ENCODE measurements around the gene GNG7. TPM values are rescaled to one million over a fixed set of nuclear protein-coding genes. Genes with fewer than 3 reads are reported as not detected.

Gene GNG7
- total RNA-seq, 2 experiments from 2014 or later, result 0.25 to 0.40 TPM

DNA sequence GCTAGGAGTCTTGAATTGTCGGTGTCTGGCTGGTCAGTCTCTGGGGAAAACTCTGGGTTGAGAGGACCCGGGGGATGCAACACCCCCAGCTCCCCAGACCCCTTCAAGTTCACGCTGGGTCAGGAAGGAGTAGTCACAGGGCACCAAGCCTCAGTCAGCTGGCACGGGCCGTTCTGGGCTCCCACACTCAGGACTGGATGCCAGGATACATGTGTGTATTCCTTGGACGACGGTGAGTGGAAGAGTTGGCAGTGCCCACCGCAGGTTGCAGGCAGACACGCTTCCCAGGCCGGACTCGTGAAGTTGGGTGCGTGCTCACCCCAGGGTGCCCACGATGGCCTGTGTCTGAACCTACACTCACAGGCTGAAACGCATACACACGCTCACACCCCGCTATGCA, 221.0 kb downstream of the GNG7 start:
- peaks cover 15% of the 10 kb centered on the region for H3K4me1 Mint-ChIP-seq
- no peak overlapping the region for H3K4me3 Mint-ChIP-seq
- ChIA-PET POLR2A (interaction anchor here (1.1 to 7.1 kb wide), 2 partner anchors 13 to 137 kb away, joined by 3 to 220 read pairs; no protein-coding TSS in a partner anchor), CTCF (no interaction called here)
- H3K27me3 Mint-ChIP-seq, result peaks cover 10% of the 10 kb centered on the region
- no peak overlapping the region for H3K27ac Mint-ChIP-seq
- peaks cover 23% of the 10 kb centered on the region for H3K36me3 Mint-ChIP-seq (ENCODE audit: low read depth)
- no peak for DNase-seq
- H3K9me3 Mint-ChIP-seq, result peaks cover 7% of the 10 kb centered on the region

GRCh38 chr19:2479556-2480194, 222.8 kb downstream of the GNG7 start:
- CTCF ChIA-PET, result interaction anchor here (1.8 to 1.9 kb wide), 2 partner anchors 64 to 131 kb away, joined by 5 to 9 read pairs; no protein-coding TSS in a partner anchor
- peak overlapping the region; percentile 31 for H3K27ac Mint-ChIP-seq
- no peak for DNase-seq
- peaks cover 20% of the 10 kb centered on the region for H3K4me1 Mint-ChIP-seq
- H3K4me3 Mint-ChIP-seq, result peak overlapping the region; percentile 89
- H3K9me3 Mint-ChIP-seq, result peaks cover 7% of the 10 kb centered on the region
- peaks cover 27% of the 10 kb centered on the region for H3K36me3 Mint-ChIP-seq (ENCODE audit: low read depth)
- POLR2A ChIA-PET, result interaction anchor here (0.6 to 7.1 kb wide), 6 partner anchors 25 to 139 kb away, joined by 3 to 220 read pairs (median 4); partner anchors contain the start of gene TIMM13
- peaks cover 2% of the 10 kb centered on the region for H3K27me3 Mint-ChIP-seq

DNA sequence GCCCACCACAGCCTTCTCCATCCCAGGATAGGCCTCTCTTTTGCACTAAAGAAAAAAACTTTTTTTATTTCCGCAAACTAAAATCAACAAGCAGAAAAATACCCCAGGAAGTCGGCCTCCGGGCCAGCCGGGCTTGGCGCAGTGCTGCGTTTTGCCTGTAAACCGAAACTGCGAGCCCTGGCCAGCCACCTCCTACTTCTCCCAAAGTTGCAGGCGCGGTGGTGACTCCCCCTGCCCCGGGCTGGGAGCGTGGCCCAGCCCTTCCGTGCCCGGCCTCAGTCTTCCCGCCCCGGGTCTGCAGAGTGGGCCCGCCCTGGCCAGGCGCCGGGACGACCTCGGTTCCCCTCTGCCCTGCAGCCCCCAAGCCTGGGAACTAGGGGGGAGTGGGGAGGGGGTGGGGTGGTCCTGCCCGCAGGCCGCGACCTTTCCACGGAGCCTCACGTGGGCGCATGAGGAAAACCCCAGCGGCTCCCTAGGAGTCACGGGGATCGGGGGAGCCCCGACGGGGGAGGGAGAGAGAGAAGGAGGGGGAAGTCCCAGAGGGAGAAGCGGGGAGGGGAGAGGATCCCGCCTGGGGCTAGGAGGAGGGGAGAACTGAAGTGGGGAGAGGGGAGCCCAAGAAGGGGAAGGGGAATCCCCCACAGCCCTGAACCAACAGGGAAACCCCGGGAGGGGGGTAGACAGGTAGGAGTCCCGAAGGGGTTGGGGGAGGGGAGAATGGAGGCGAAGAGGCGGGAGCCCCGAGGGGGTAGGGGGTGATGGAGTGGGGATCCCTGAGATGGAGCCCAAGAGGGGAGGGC, 223.5 kb downstream of the GNG7 start:
- POLR2A ChIA-PET, result interaction anchor here (0.9 to 7.1 kb wide), 20 partner anchors 10 to 422 kb away, joined by 3 to 220 read pairs (median 55); partner anchors contain the start of genes AP3D1 and LMNB2
- peaks cover 4% of the 10 kb centered on the region for H3K9me3 Mint-ChIP-seq
- CTCF ChIA-PET, result interaction anchor here (1.8 to 4.2 kb wide), 4 partner anchors 65 to 142 kb away, joined by 5 to 130 read pairs (median 20); no protein-coding TSS in a partner anchor
- H3K27ac Mint-ChIP-seq, result peak overlapping the region; percentile 83
- H3K27me3 Mint-ChIP-seq, result no peaks in the 10 kb centered on the region
- peak; percentile 77 for DNase-seq
- H3K4me3 Mint-ChIP-seq, result peak overlapping the region; percentile 89
- peaks cover 27% of the 10 kb centered on the region for H3K36me3 Mint-ChIP-seq (ENCODE audit: low read depth)
- peaks cover 22% of the 10 kb centered on the region for H3K4me1 Mint-ChIP-seq

- no peaks in the 10 kb centered on the region for H3K27me3 Mint-ChIP-seq
- peak; percentile 71 for DNase-seq
- H3K4me1 Mint-ChIP-seq, result peaks cover 22% of the 10 kb centered on the region
- ChIA-PET POLR2A (interaction anchor here (0.7 to 7.1 kb wide), 23 partner anchors 10 to 423 kb away, joined by 3 to 220 read pairs (median 23); partner anchors contain the start of genes AP3D1 and LMNB2), CTCF (interaction anchor here (0.8 to 4.2 kb wide), 7 partner anchors 64 to 143 kb away, joined by 3 to 130 read pairs (median 15); no protein-coding TSS in a partner anchor)
- peaks cover 4% of the 10 kb centered on the region for H3K9me3 Mint-ChIP-seq
- H3K4me3 Mint-ChIP-seq, result peak overlapping the region; percentile 89
- H3K27ac Mint-ChIP-seq, result peak overlapping the region; percentile 83
- H3K36me3 Mint-ChIP-seq (ENCODE audit: low read depth), result peaks cover 27% of the 10 kb centered on the region
Observed at GRCh38 chr19:2478278-2478755, 224.2 kb downstream of the GNG7 start.

- ChIA-PET CTCF (interaction anchor here (0.8 to 4.2 kb wide), 6 partner anchors 65 to 143 kb away, joined by 3 to 130 read pairs (median 20); no protein-coding TSS in a partner anchor), POLR2A (interaction anchor here (0.7 to 7.1 kb wide), 31 partner anchors 7 to 424 kb away, joined by 3 to 220 read pairs (median 15); partner anchors contain the start of genes AP3D1, LMNB2 and TIMM13)
- Mint-ChIP-seq H3K27ac (peak overlapping the region; percentile 83), H3K4me1 (peaks cover 22% of the 10 kb centered on the region), H3K9me3 (no peaks in the 10 kb centered on the region), H3K36me3 (ENCODE audit: low read depth) (peaks cover 27% of the 10 kb centered on the region), H3K27me3 (peaks cover 2% of the 10 kb centered on the region), H3K4me3 (peak overlapping the region; percentile 89)
- peak; percentile 48 for DNase-seq
Observed at GRCh38 chr19:2477732-2478191, 224.7 kb downstream of the GNG7 start.

- CTCF ChIA-PET, result interaction anchor here (0.8 to 4.2 kb wide), 14 partner anchors 15 to 160 kb away, joined by 3 to 130 read pairs (median 10); no protein-coding TSS in a partner anchor
- H3K4me3 Mint-ChIP-seq, result peak overlapping the region; percentile 89
- peak; percentile 53 for DNase-seq
- peaks cover 22% of the 10 kb centered on the region for H3K4me1 Mint-ChIP-seq
- H3K36me3 Mint-ChIP-seq (ENCODE audit: low read depth), result peaks cover 27% of the 10 kb centered on the region
- peak overlapping the region; percentile 83 for H3K27ac Mint-ChIP-seq
- no peaks in the 10 kb centered on the region for H3K9me3 Mint-ChIP-seq
- POLR2A ChIA-PET, result interaction anchor here (0.7 to 7.1 kb wide), 45 partner anchors 8 to 308 kb away, joined by 3 to 220 read pairs (median 9); partner anchors contain the start of genes LMNB2, LSM7, PLEKHJ1 and SPPL2B
- H3K27me3 Mint-ChIP-seq, result peaks cover 3% of the 10 kb centered on the region
Observed at GRCh38 chr19:2477141-2477710, 225.3 kb downstream of the GNG7 start.

DNA sequence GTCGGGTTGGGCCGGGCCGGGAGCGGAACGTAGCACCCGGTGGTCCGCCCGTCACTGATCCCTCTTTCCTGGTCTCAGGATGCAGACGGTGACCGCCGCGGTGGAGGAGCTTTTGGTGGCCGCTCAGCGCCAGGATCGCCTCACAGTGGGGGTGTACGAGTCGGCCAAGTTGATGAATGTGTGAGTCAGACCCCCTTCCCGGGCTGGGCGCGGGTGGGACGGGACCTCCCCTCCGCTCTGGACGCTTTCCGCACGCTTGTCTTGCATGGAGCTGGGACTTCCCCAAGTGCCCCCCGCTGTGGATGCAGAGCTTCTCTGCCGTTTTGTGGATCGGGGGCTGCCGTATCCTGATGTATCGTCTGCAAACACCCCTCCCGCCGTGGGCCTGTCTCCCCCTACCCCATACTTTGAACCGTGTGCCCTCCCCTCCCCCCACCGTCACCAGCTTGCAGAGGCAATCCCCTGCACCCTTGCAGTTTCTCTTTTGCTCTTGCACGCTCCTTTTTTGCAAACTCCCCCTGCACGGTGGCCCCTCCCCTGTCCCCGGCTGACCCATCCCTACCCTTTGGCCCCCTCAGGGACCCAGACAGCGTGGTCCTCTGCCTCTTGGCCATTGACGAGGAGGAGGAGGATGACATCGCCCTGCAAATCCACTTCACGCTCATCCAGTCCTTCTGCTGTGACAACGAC, 225.9 kb downstream of the GNG7 start:
- ChIA-PET CTCF (interaction anchor here (0.8 to 4.2 kb wide), 24 partner anchors 16 to 161 kb away, joined by 3 to 130 read pairs (median 6); partner anchors contain the start of gene LMNB2), POLR2A (interaction anchor here (0.6 to 7.1 kb wide), 59 partner anchors 8 to 474 kb away, joined by 3 to 220 read pairs (median 6); partner anchors contain the start of genes AP3D1, LMNB2, LSM7 and PLEKHJ1)
- no peaks in the 10 kb centered on the region for H3K9me3 Mint-ChIP-seq
- peaks cover 27% of the 10 kb centered on the region for H3K36me3 Mint-ChIP-seq (ENCODE audit: low read depth)
- DNase-seq, result peak; percentile 69
- H3K27ac Mint-ChIP-seq, result peak overlapping the region; percentile 83
- peaks cover 22% of the 10 kb centered on the region for H3K4me1 Mint-ChIP-seq
- H3K27me3 Mint-ChIP-seq, result peaks cover 3% of the 10 kb centered on the region
- peak overlapping the region; percentile 89 for H3K4me3 Mint-ChIP-seq

GRCh38 chr19:2475702-2476450, 226.6 kb downstream of the GNG7 start, which contains the start of gene GADD45B:
Gene GADD45B (plus strand): TSS chr19:2476127. CDS start chr19:2476359, 232 bp downstream.
- H3K27me3 Mint-ChIP-seq, result peaks cover 3% of the 10 kb centered on the region
- no peaks in the 10 kb centered on the region for H3K9me3 Mint-ChIP-seq
- peaks cover 22% of the 10 kb centered on the region for H3K4me1 Mint-ChIP-seq
- ChIA-PET CTCF (interaction anchor here (0.8 to 4.2 kb wide), 25 partner anchors 17 to 161 kb away, joined by 3 to 130 read pairs (median 5); partner anchors contain the start of gene LMNB2), POLR2A (interaction anchor here (0.6 to 7.1 kb wide), 59 partner anchors 8 to 475 kb away, joined by 3 to 220 read pairs (median 6); partner anchors contain the start of genes AP3D1, LMNB2, LSM7 and PLEKHJ1)
- H3K36me3 Mint-ChIP-seq (ENCODE audit: low read depth), result peaks cover 27% of the 10 kb centered on the region
- peak; percentile 96 for DNase-seq
- H3K27ac Mint-ChIP-seq, result peak within 1 kb of the TSS; percentile 83
- H3K4me3 Mint-ChIP-seq, result peak within 1 kb of the TSS; percentile 89

- no peaks in the 10 kb centered on the region for H3K9me3 Mint-ChIP-seq
- H3K27ac Mint-ChIP-seq, result peak overlapping the region; percentile 64
- peaks cover 27% of the 10 kb centered on the region for H3K36me3 Mint-ChIP-seq (ENCODE audit: low read depth)
- CTCF ChIA-PET, result interaction anchor here (0.6 to 4.2 kb wide), 22 partner anchors 17 to 320 kb away, joined by 3 to 130 read pairs (median 6); partner anchors contain the start of gene LMNB2
- POLR2A ChIA-PET, result interaction anchor here (0.6 to 7.1 kb wide), 40 partner anchors 10 to 443 kb away, joined by 3 to 220 read pairs (median 10); partner anchors contain the start of genes LMNB2, LSM7, PLEKHJ1 and SPPL2B
- H3K4me3 Mint-ChIP-seq, result peak overlapping the region; percentile 76
- DNase-seq, result peak; percentile 64
- peaks cover 21% of the 10 kb centered on the region for H3K4me1 Mint-ChIP-seq
- H3K27me3 Mint-ChIP-seq, result peaks cover 3% of the 10 kb centered on the region
Observed at GRCh38 chr19:2475018-2475701, 227.3 kb downstream of the GNG7 start.
